Measurements from ENCODE around the gene PRKN.

PRKN gene

GRCh38 chr6:161440299-161440698 is 1287.3 kb downstream of the PRKN start:
- DNase-seq (ENCODE audit: low read depth) = no peak

- DNase-seq (ENCODE audit: low read depth) = no peak
Measured at GRCh38 chr6:161439093-161439492, 1288.5 kb downstream of the PRKN start.

GRCh38 chr6:161438430-161439030 is 1289.0 kb downstream of the PRKN start:
- no peak for DNase-seq (ENCODE audit: low read depth)

- no peak for DNase-seq (ENCODE audit: low read depth)
Measured at GRCh38 chr6:161437851-161438250, 1289.7 kb downstream of the PRKN start.

- DNase-seq (ENCODE audit: low read depth) = no peak
Measured at GRCh38 chr6:161436106-161436876, 1291.3 kb downstream of the PRKN start.

GRCh38 chr6:161435748-161436070 is 1291.9 kb downstream of the PRKN start:
- DNase-seq (ENCODE audit: low read depth) = no peak

GRCh38 chr6:161434921-161435747 is 1292.4 kb downstream of the PRKN start:
- DNase-seq (ENCODE audit: low read depth) = no peak

- no peak for DNase-seq (ENCODE audit: low read depth)
Measured at GRCh38 chr6:161434350-161434749, 1293.2 kb downstream of the PRKN start.

- no peak for DNase-seq (ENCODE audit: low read depth)
Measured at GRCh38 chr6:161432546-161432945, 1295.0 kb downstream of the PRKN start.

- DNase-seq (ENCODE audit: low read depth) = no peak
Measured at GRCh38 chr6:161429921-161430490, 1297.6 kb downstream of the PRKN start.

- DNase-seq (ENCODE audit: low read depth) = no peak
Measured at GRCh38 chr6:161424421-161424820, 1303.1 kb downstream of the PRKN start.

- no peak for DNase-seq (ENCODE audit: low read depth)
Measured at GRCh38 chr6:161422710-161423680, 1304.6 kb downstream of the PRKN start.

- DNase-seq (ENCODE audit: low read depth) = peak; percentile 14
Measured at GRCh38 chr6:161418463-161418945, 1309.1 kb downstream of the PRKN start.

GRCh38 chr6:161417717-161418462 is 1309.7 kb downstream of the PRKN start:
- DNase-seq (ENCODE audit: low read depth) = no peak

GRCh38 chr6:161415302-161415855 is 1312.2 kb downstream of the PRKN start:
- DNase-seq (ENCODE audit: low read depth) = no peak

GRCh38 chr6:161414707-161415106 is 1312.9 kb downstream of the PRKN start:
- no peak for DNase-seq (ENCODE audit: low read depth)

- DNase-seq (ENCODE audit: low read depth) = no peak
Measured at GRCh38 chr6:161414180-161414579, 1313.4 kb downstream of the PRKN start.

GRCh38 chr6:161413355-161413771 is 1314.2 kb downstream of the PRKN start:
- no peak for DNase-seq (ENCODE audit: low read depth)

GRCh38 chr6:161412795-161413194 is 1314.8 kb downstream of the PRKN start:
- no peak for DNase-seq (ENCODE audit: low read depth)

- DNase-seq (ENCODE audit: low read depth) = no peak
Measured at GRCh38 chr6:161411265-161411944, 1316.2 kb downstream of the PRKN start.
